IMR-90 (cell line): Measurements from ENCODE around the gene GLIPR1. TPM values are rescaled to one million over a fixed set of nuclear protein-coding genes. Genes with fewer than 3 reads are reported as not detected.

Source experiments
- ATAC-seq: fragments of 200-7000 bp; cut with Tn5 transposase; 2 replicates; pipeline ENCODE4 v1.9.1; 2020; ENCODE audit warnings: low read depth, mild to moderate bottlenecking, moderate library complexity
- BruUV-seq: library from RNA; stranded (reverse); fragments of 400-500 nt; replicated peaks from 2 replicates; lab custom pipeline; 2021; lab: Mats Ljungman, UMichigan
- CTCF ChIA-PET: fragments of 300-600 bp; formaldehyde crosslinking; extraction: SDS; loops from one replicate; lab custom pipeline; 2021; ENCODE audit warnings: antibody characterized with exemption; lab: Yijun Ruan, JAX
- POLR2A ChIA-PET: fragments of 300-600 bp; sonication (Branson Sonifier 250); formaldehyde crosslinking; loops from one replicate; lab custom pipeline; 2022; ENCODE audit warnings: antibody characterized with exemption; ENCODE audit not compliant: unreplicated experiment; lab: Charles Lee
- DNase-seq: peaks from one replicate; pipeline ENCODE4 v3.0.0; 2013
- H2AFZ ChIP-seq: replicated peaks from 2 replicates; pipeline ENCODE3; 2013; ENCODE audit warnings: low read length, mild to moderate bottlenecking; ENCODE audit not compliant: poor library complexity
- H2AK5ac ChIP-seq: 2 replicates; pipeline ENCODE4 v1.6.1; 2013; ENCODE audit warnings: low read depth, low read length, inconsistent platforms
- H2AK9ac ChIP-seq: replicated peaks from 2 replicates; pipeline ENCODE3; 2013; ENCODE audit warnings: mild to moderate bottlenecking, low read depth, low read length, moderate library complexity; ENCODE audit not compliant: poor library complexity
- H2BK120ac ChIP-seq: 2 replicates; pipeline ENCODE4 v1.6.1; 2013; ENCODE audit warnings: low read depth, low read length, inconsistent platforms
- H2BK15ac ChIP-seq: 3 replicates; pipeline ENCODE4 v1.6.1; 2013; ENCODE audit warnings: low read depth, low read length, inconsistent platforms
- H2BK20ac ChIP-seq: 2 replicates; pipeline ENCODE4 v1.6.1; 2013; ENCODE audit warnings: low read depth, mild to moderate bottlenecking, inconsistent platforms, low read length, moderate library complexity
- H2BK5ac ChIP-seq: 2 replicates; pipeline ENCODE4 v1.6.1; 2013; ENCODE audit warnings: mild to moderate bottlenecking, low read depth, low read length, inconsistent platforms; ENCODE audit not compliant: poor library complexity, severe bottlenecking
- H3K14ac ChIP-seq: replicated peaks from 2 replicates; pipeline ENCODE4 v1.6.1; 2013; ENCODE audit warnings: low read depth, low read length, inconsistent platforms
- H3K18ac ChIP-seq: 2 replicates; pipeline ENCODE4 v1.6.1; 2013; ENCODE audit warnings: low read depth, low read length, control low read depth
- H3K23ac ChIP-seq: 2 replicates; pipeline ENCODE4 v1.6.1; 2013; ENCODE audit warnings: low read depth, low read length, inconsistent platforms
- H3K27ac ChIP-seq: 2 replicates; pipeline ENCODE4 v1.5.1; 2013; ENCODE audit warnings: mild to moderate bottlenecking, control low read depth, low read length; ENCODE audit not compliant: insufficient read depth
- H3K27me3 ChIP-seq: 2 replicates; pipeline ENCODE4 v1.6.1; 2013; ENCODE audit warnings: low read length; ENCODE audit not compliant: control insufficient read depth, insufficient read depth
- H3K36me3 ChIP-seq: 2 replicates; pipeline ENCODE4 v1.6.1; 2013; ENCODE audit warnings: low read length, mixed read lengths; ENCODE audit not compliant: control insufficient read depth, insufficient read depth
- H3K4ac ChIP-seq: 2 replicates; pipeline ENCODE4 v1.6.1; 2013; ENCODE audit warnings: low read depth, low read length, inconsistent platforms
- H3K4me1 ChIP-seq: 2 replicates; pipeline ENCODE4 v1.6.1; 2013; ENCODE audit warnings: low read length, mixed read lengths; ENCODE audit not compliant: control insufficient read depth, insufficient read depth
- H3K4me2 ChIP-seq: 2 replicates; pipeline ENCODE4 v1.6.1; 2013; ENCODE audit warnings: low read depth, mild to moderate bottlenecking, control low read depth, low read length, moderate library complexity
- H3K4me3 ChIP-seq: 2 replicates; pipeline ENCODE4 v1.5.1; 2013; ENCODE audit warnings: low read depth, mild to moderate bottlenecking, control low read depth, low read length, moderate library complexity; ENCODE audit not compliant: insufficient read depth
- H3K56ac ChIP-seq: 2 replicates; pipeline ENCODE4 v1.6.1; 2013; ENCODE audit warnings: low read length, inconsistent platforms; ENCODE audit not compliant: insufficient read depth; ENCODE audit errors: extremely low read depth
- H3K79me1 ChIP-seq, 2 experiments: 2 replicates each; pipeline ENCODE4 v1.6.1; 2013; ENCODE audit warnings: low read length in 2 of 2, inconsistent platforms in 1 of 2, low read depth in 1 of 2
- H3K9ac ChIP-seq: 2 replicates; pipeline ENCODE4 v1.6.1; 2013; ENCODE audit warnings: low read depth, low read length, control low read depth
- H3K9me1 ChIP-seq: 2 replicates; pipeline ENCODE4 v1.6.1; 2013; ENCODE audit warnings: low read length, inconsistent platforms; ENCODE audit not compliant: insufficient read depth
- H3K9me3 ChIP-seq: 2 replicates; pipeline ENCODE4 v1.6.1; 2013; ENCODE audit warnings: low read length; ENCODE audit not compliant: control insufficient read depth, insufficient read depth
- H4K20me1 ChIP-seq: 2 replicates; pipeline ENCODE4 v1.6.1; 2013; ENCODE audit warnings: low read length, inconsistent platforms; ENCODE audit not compliant: insufficient read depth
- H4K5ac ChIP-seq: 2 replicates; pipeline ENCODE4 v1.6.1; 2013; ENCODE audit warnings: mild to moderate bottlenecking, low read depth, low read length, control low read depth
- H4K8ac ChIP-seq, 2 experiments: 2 replicates each; pipeline ENCODE4 v1.6.1; 2013; ENCODE audit warnings: low read depth in 2 of 2, low read length in 2 of 2, control low read depth in 1 of 2, inconsistent platforms in 1 of 2
- H4K91ac ChIP-seq: 2 replicates; pipeline ENCODE4 v1.6.1; 2013; ENCODE audit warnings: low read depth, low read length, inconsistent platforms; ENCODE audit not compliant: insufficient read depth
- CEBPB ChIP-seq: IDR thresholded peaks from 2 replicates; pipeline ENCODE4 v1.6.1; 2012; ENCODE audit warnings: low read depth, low read length, improper control_type of control experiment
- MAZ ChIP-seq: IDR thresholded peaks from 2 replicates; pipeline ENCODE4 v1.6.1; 2012; ENCODE audit warnings: low read depth, mild to moderate bottlenecking, low read length, improper control_type of control experiment, moderate library complexity, borderline replicate concordance
- NFE2L2 ChIP-seq: fragments of 150-350 bp; IDR thresholded peaks from 2 replicates; pipeline ENCODE4 v1.6.1; 2016; ENCODE audit warnings: low read depth, mild to moderate bottlenecking, low read length
- WGBS, 2 experiments: methylation state at CpG; one replicate each; pipeline versions ENCODE4 v1.1.5 to v1.1.7; 2013; ENCODE audit warnings: missing lambda C conversion rate in 2 of 2; ENCODE audit not compliant: insufficient read length in 1 of 2; ENCODE audit errors: extremely low coverage in 2 of 2; 5-methylcytosine and 5-hydroxymethylcytosine counted together
- dilution Hi-C: fragments of 300-500 bp; cut with HindIII; formaldehyde crosslinking; loops from one replicate; pipeline ENCODE4 v1.14.3; 2018; ENCODE audit warnings: low sequenced_read_pairs; ENCODE audit not compliant: unreplicated experiment
- in situ Hi-C: fragments of 300-500 bp; cut with MboI; formaldehyde crosslinking; loops from 3 replicates; pipeline ENCODE4 v1.14.3; 2019; ENCODE audit warnings: low sequenced_read_pairs, inconsistent platforms, mixed read lengths
- intact Hi-C: fragments of 100-400 bp; cut with micrococcal nuclease; formaldehyde crosslinking; loops from 2 replicates; pipeline ENCODE4 v1.10.0; 2022
- polyA plus RNA-seq, 3 experiments: library from polyadenylated mRNA; depleted of rRNA; stranded (reverse); fragments of >200 nt; gene quantifications; 2 replicates each; pipeline ENCODE4 v1.2.3, GENCODE V29; 2012; ENCODE audit warnings: low replicate concordance in 1 of 3
- total RNA-seq: library from RNA; depleted of rRNA; stranded (reverse); fragments of >200 nt; gene quantifications from 2 replicates; pipeline ENCODE4 v1.2.3, GENCODE V29; 2012

GLIPR1 gene
- total and polyA plus RNA-seq, 2 of the 4 experiments (the other 2 are of a cell fraction): 268 to 327 TPM

DNA sequence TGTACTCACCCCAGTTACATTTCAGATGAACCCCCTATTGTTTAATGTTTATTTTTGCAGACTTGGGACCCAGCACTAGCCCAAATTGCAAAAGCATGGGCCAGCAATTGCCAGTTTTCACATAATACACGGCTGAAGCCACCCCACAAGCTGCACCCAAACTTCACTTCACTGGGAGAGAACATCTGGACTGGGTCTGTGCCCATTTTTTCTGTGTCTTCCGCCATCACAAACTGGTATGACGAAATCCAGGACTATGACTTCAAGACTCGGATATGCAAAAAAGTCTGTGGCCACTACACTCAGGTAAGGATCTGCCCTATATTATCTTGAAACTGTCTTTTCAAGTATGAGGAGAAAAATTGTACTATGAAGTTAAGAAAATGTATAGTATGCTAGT lies 1.2 kb downstream of the GLIPR1 start:
- intact Hi-C loops: loop anchor here (2.0 to 10.0 kb wide), 4 partner anchors 37 to 947 kb away; partner anchors contain the start of gene ATXN7L3B
- POLR2A ChIA-PET: interaction anchor here (0.6 kb wide), 1 partner anchor 73 kb away, joined by 3 read pairs; no protein-coding TSS in a partner anchor

More for the DNA sequence above, 1.2 kb downstream of the GLIPR1 start:
- Histone ChIP-seq H2BK15ac (peak overlapping the region; percentile 49; the same call in 2 of the 3 replicates), H3K4ac (peak overlapping the region; percentile 88), H3K4me1 (peaks cover 15% of the 10 kb centered on the region), H3K9me1 (no peaks in the 10 kb centered on the region), H2AK9ac (peak overlapping the region; percentile 67), H4K91ac (peak overlapping the region; percentile 82), H3K27me3 (no peaks in the 10 kb centered on the region), H4K5ac (peak overlapping the region; percentile 0; the same call in 1 of the 2 replicates), H3K23ac (peak overlapping the region; percentile 71; the same call in 1 of the 2 replicates), H4K8ac (peak overlapping the region; percentile 49 to 93), H2AK5ac (no peak overlapping the region), H3K18ac (peak overlapping the region; percentile 96; the same call in 1 of the 2 replicates), H3K56ac (peak overlapping the region; percentile 87), H3K4me3 (peak overlapping the region; percentile 66), H3K9ac (peak overlapping the region; percentile 70), H3K79me1 (peaks cover 13 to 22% of the 10 kb centered on the region in 2 experiments; a peak in 3 of 4 replicates), H3K27ac (peak overlapping the region; percentile 56), H2BK5ac (peak overlapping the region; percentile 85), H2BK20ac (peak overlapping the region; percentile 52; the same call in 1 of the 2 replicates), H3K36me3 (peaks cover 6% of the 10 kb centered on the region), H3K14ac (peak overlapping the region; percentile 77), H2AFZ (no peak overlapping the region), H3K9me3 (no peaks in the 10 kb centered on the region), H2BK120ac (peak overlapping the region; percentile 73), H3K4me2 (peak overlapping the region; percentile 98), H4K20me1 (no peaks in the 10 kb centered on the region)
- TF ChIP-seq MAZ (no peak), NFE2L2 (no peak), CEBPB (peak; percentile 88)
- CTCF ChIA-PET: no interaction called here
- no TSS peak for BruUV-seq
- no CpG with 5 or more reads among the region's 4 CpGs for WGBS, 2 experiments
- ATAC-seq: no peak; the same call in 1 of the 2 replicates
- in situ Hi-C loops (loop anchor here (10.0 kb wide), 1 partner anchor 97 kb away; no protein-coding TSS in a partner anchor), dilution Hi-C loops (no loop called here)
- DNase-seq: peak; percentile 79
